Suprapubic skin (tissue), 4 donors: ENCODE data around the gene PLIN4. TPM values are rescaled to one million over a fixed set of nuclear protein-coding genes. Genes with fewer than 3 reads are reported as not detected.

Experiments used
- DNase-seq, 2 donors: peaks; one replicate each; pipeline ENCODE4 v3.0.0-alpha.2; 2019; ENCODE audit warnings: low spot score in 2 of 2
- H3K27ac ChIP-seq: fragments of 200-600 bp; sonication (generic); one replicate; pipeline ENCODE4 v1.5.1; 2019
- H3K27me3 ChIP-seq: fragments of 200-600 bp; sonication (generic); one replicate; pipeline ENCODE4 v1.5.1; 2019
- H3K36me3 ChIP-seq: fragments of 200-600 bp; sonication (generic); one replicate; pipeline ENCODE4 v1.5.1; 2019
- H3K4me1 ChIP-seq: fragments of 200-600 bp; sonication (generic); one replicate; pipeline ENCODE4 v1.5.1; 2019
- H3K4me3 ChIP-seq: fragments of 200-600 bp; sonication (generic); one replicate; pipeline ENCODE4 v1.5.1; 2019; ENCODE audit warnings: mild to moderate bottlenecking
- H3K9me3 ChIP-seq: fragments of 200-600 bp; sonication (generic); one replicate; pipeline ENCODE4 v1.5.1; 2019
- EP300 ChIP-seq: sonication (generic); formaldehyde crosslinking; IDR thresholded peaks from one replicate; pipeline ENCODE4 v1.6.1; 2017; ENCODE audit warnings: antibody characterized with exemption
- POLR2A ChIP-seq, 2 donors: fragments of 450-650 bp; IDR thresholded peaks; one replicate each; pipeline ENCODE4 v1.6.1; 2017; ENCODE audit warnings: antibody characterized with exemption in 2 of 2, mild to moderate bottlenecking in 2 of 2, moderate library complexity in 2 of 2
- POLR2AphosphoS5 ChIP-seq, 3 donors: sonication (generic); formaldehyde crosslinking; IDR thresholded peaks; one replicate each; pipeline ENCODE4 v1.6.1; 2017; ENCODE audit warnings: antibody characterized with exemption in 3 of 3
- WGBS: methylation state at CpG from one replicate; pipeline ENCODE4 v1.1.5; 2018; 5-methylcytosine and 5-hydroxymethylcytosine counted together
- total RNA-seq, 4 donors: library from RNA; depleted of rRNA; stranded (reverse); fragments of >200 nt; gene quantifications; one replicate each; pipeline ENCODE4 v1.1.0, GENCODE V29; 2016
- TF ChIP-seq, protein P1 (sequence below), 2 donors: fragments of 200-600 bp in 1 of 2; fragments of 450-650 bp in 1 of 2; sonication (generic) in 1 of 2; IDR thresholded peaks; one replicate each; pipeline ENCODE4 v1.5.1; 2016 to 2019; ENCODE audit warnings: antibody characterized with exemption in 2 of 2, mild to moderate bottlenecking in 1 of 2, moderate library complexity in 1 of 2

The PLIN4 gene
- total RNA-seq, 4 donors from 2014 or later = 12.4 to 38.3 (median 19.3) TPM

DNA sequence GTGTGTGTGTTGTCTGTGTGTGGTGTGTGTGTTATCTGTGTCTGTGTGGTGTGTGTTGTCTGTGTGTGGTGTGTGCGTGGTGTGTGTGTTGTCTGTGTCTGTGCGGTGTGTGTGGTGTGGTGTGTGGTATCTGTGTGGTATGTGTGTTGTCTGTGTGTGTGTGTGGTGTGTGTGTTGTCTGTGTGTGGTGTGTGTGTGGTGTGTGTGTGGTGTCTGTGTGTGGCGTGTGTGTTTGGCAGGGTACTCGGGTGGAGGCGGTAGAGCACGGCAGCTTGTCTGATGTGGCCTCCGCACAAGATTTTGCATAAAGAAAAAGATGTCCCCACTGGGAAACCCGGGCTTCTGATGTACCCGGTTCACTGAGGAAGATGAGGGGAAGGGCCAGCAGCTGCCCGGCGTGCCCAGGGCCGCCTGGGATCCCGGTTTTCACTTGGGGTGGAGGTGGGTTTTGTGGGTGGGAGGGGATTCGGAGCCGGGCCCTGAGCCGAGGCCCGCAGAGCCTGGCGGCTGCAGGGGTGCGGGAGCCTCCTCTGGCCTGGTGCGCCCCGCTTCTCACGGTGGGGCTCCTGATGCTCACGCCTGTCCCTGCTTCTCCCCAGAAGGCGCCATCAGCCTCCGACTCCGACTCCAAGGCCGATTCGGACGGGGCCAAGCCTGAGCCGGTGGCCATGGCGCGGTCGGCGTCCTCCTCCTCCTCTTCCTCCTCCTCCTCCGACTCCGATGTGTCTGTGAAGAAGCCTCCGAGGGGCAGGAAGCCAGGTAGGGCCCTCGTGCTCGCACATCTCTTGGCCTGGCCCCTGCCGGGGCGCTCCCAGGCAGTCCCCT is 25.0 kb downstream of the PLIN4 start:
- no peaks in the 10 kb centered on the region for H3K4me1 ChIP-seq
- TF ChIP-seq POLR2A (IDR thresholded peaks at IDR 0.05) = no peak
- TF ChIP-seq, protein P1, sequence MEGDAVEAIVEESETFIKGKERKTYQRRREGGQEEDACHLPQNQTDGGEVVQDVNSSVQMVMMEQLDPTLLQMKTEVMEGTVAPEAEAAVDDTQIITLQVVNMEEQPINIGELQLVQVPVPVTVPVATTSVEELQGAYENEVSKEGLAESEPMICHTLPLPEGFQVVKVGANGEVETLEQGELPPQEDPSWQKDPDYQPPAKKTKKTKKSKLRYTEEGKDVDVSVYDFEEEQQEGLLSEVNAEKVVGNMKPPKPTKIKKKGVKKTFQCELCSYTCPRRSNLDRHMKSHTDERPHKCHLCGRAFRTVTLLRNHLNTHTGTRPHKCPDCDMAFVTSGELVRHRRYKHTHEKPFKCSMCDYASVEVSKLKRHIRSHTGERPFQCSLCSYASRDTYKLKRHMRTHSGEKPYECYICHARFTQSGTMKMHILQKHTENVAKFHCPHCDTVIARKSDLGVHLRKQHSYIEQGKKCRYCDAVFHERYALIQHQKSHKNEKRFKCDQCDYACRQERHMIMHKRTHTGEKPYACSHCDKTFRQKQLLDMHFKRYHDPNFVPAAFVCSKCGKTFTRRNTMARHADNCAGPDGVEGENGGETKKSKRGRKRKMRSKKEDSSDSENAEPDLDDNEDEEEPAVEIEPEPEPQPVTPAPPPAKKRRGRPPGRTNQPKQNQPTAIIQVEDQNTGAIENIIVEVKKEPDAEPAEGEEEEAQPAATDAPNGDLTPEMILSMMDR (IDR thresholded peaks at IDR 0.05) = no peak
- TF ChIP-seq EP300 = no peak
- no peak for TF ChIP-seq POLR2AphosphoS5 (IDR thresholded peaks at IDR 0.05)
- no peaks in the 10 kb centered on the region for H3K9me3 ChIP-seq
- H3K4me3 ChIP-seq = no peak overlapping the region
- DNase-seq = no peak
- H3K27ac ChIP-seq = no peak overlapping the region
- H3K27me3 ChIP-seq = no peaks in the 10 kb centered on the region
- H3K36me3 ChIP-seq = peaks cover 79% of the 10 kb centered on the region
- 95% methylated on average over 24 of the region's 41 CpGs for WGBS

DNA sequence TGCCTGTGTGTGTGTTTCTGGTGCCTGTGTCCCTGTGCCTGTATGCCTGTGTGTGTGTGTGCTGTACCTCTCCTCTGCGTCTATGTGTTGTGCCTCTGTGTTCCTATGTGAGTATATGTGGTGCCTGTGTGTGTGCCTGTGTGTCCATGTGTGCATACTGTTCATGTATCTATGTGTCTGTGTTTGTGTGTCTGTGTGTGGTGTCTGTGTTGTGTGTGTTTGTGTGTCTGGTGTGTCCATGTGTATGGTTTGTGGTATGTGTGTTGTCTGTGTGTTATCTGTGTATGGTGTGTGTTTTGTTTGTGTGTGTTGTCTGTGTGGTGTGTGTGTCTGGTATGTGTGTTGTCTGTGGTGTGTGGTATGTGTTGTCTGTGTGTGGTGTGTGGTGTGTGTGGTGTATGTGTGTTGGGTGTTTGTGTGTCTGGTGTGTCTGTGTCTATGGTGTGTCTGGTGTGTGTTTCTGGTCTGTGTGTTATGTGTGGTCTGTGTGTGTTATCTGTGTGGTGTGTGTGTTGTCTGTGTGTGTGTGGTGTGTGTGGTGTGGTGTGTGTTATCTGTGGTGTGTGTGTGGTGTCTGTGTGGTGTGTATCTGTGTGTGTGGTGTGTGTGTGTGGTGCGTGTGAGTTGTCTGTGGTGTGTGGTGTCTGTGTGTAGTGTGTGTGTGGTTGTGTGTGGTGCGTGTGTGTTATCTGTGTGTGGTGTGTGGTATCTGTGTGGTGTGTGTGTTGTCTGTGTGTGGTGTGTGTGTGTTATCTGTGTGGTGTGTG is 25.8 kb downstream of the PLIN4 start:
- peaks cover 79% of the 10 kb centered on the region for H3K36me3 ChIP-seq
- TF ChIP-seq POLR2AphosphoS5 (IDR thresholded peaks at IDR 0.05) (no peak), POLR2A (IDR thresholded peaks at IDR 0.05) (no peak), EP300 (no peak)
- no peak for DNase-seq
- no peak overlapping the region for H3K27ac ChIP-seq
- WGBS = 91% methylated on average over 2 of the region's 3 CpGs
- H3K27me3 ChIP-seq = no peaks in the 10 kb centered on the region
- no peak overlapping the region for H3K4me3 ChIP-seq
- H3K9me3 ChIP-seq = no peaks in the 10 kb centered on the region
- H3K4me1 ChIP-seq = no peaks in the 10 kb centered on the region

DNA sequence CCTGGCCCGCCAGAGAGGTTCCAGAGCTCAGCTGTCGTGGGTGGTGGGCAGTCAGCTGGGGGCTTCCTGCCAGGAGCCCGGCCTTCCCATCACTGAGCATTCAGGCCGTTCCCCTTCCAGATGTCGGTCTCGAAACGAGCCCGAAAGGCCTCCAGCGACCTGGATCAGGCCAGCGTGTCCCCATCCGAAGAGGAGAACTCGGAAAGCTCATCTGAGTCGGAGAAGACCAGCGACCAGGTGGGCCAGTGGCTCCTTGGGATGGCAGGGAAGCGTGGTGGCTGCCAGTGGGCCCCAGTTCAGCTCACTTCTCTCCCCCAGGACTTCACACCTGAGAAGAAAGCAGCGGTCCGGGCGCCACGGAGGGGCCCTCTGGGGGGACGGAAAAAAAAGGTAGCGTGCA is 26.8 kb downstream of the PLIN4 start:
- peaks cover 69% of the 10 kb centered on the region for H3K36me3 ChIP-seq
- no peaks in the 10 kb centered on the region for H3K27me3 ChIP-seq
- no peaks in the 10 kb centered on the region for H3K4me1 ChIP-seq
- H3K27ac ChIP-seq = no peak overlapping the region
- 93% methylated on average over 19 of the region's 21 CpGs for WGBS
- DNase-seq = no peak
- no peak for TF ChIP-seq EP300
- TF ChIP-seq POLR2A (IDR thresholded peaks at IDR 0.05) = no peak
- TF ChIP-seq, protein P1 (IDR thresholded peaks at IDR 0.05) = no peak
- no peak for TF ChIP-seq POLR2AphosphoS5 (IDR thresholded peaks at IDR 0.05)
- H3K4me3 ChIP-seq = no peak overlapping the region
- H3K9me3 ChIP-seq = no peaks in the 10 kb centered on the region

DNA sequence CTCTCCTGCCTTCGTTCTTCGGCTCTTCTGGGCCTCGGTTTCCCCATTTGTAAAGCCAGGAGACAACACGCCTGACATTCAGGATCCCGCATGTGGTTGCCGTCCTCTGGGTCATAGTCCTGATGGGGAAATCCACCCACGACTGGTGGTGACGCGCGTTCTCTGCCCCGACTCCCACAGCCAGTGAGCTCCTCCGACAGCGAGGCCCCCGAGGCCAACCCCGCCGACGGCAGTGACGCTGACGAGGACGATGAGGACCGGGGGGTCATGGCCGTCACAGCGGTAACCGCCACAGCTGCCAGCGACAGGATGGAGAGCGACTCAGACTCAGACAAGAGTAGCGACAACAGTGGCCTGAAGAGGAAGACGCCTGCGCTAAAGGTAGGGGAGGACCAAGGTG is 29.8 kb downstream of the PLIN4 start:
- no peak for TF ChIP-seq EP300
- TF ChIP-seq, protein P1 (IDR thresholded peaks at IDR 0.05) = no peak
- no peak for TF ChIP-seq POLR2AphosphoS5 (IDR thresholded peaks at IDR 0.05)
- TF ChIP-seq POLR2A (IDR thresholded peaks at IDR 0.05) = no peak
- Histone ChIP-seq H3K4me1 (no peaks in the 10 kb centered on the region), H3K27ac (no peak overlapping the region), H3K9me3 (no peaks in the 10 kb centered on the region), H3K27me3 (no peaks in the 10 kb centered on the region), H3K36me3 (peaks cover 52% of the 10 kb centered on the region), H3K4me3 (no peak overlapping the region)
- 94% methylated on average over 29 of the region's 29 CpGs for WGBS
- DNase-seq = no peak

DNA sequence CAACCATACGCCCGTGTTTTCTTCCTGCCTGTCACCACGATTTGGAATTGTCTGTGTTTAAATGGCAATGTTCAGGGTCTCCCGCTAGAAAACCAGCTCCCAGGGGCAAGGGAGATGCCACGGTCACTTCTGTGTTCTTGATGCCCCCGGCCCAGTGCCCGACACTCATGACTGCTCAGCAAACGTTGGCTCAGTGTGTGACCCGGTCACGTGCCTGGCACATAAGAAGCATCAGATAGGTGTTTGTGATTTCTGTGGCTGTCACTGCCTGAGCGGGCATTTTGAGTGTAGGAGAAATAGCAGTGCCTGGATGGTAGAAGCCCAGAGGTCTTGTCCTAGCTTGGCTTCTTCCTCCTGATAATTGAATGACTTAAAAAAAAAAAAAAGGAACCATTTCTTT is 30.7 kb downstream of the PLIN4 start:
- Histone ChIP-seq H3K27me3 (no peaks in the 10 kb centered on the region), H3K4me3 (no peak overlapping the region), H3K27ac (no peak overlapping the region), H3K4me1 (no peaks in the 10 kb centered on the region), H3K9me3 (no peaks in the 10 kb centered on the region), H3K36me3 (peaks cover 56% of the 10 kb centered on the region)
- 85% methylated on average over 11 of the region's 11 CpGs for WGBS
- no peak for DNase-seq
- no peak for TF ChIP-seq POLR2A (IDR thresholded peaks at IDR 0.05)
- TF ChIP-seq EP300 = no peak
- TF ChIP-seq POLR2AphosphoS5 (IDR thresholded peaks at IDR 0.05) = no peak
- TF ChIP-seq, protein P1 (IDR thresholded peaks at IDR 0.05) = no peak
